Naive thymus-derived CD4-positive, alpha-beta T cell (primary cell): ENCODE data around the gene HACD2. TPM values are rescaled to one million over a fixed set of nuclear protein-coding genes. Genes with fewer than 3 reads are reported as not detected.

Source experiments
- ATAC-seq: fragments of 150-1000 bp; cut with Tn5 transposase; 2 replicates; pipeline ENCODE4 v1.10.0; 2021; ENCODE audit warnings: mild to moderate bottlenecking, moderate library complexity
- CTCF ChIA-PET: fragments of 350-600 bp; sonication (Branson Sonifier 250); formaldehyde crosslinking; loops from one replicate; lab custom pipeline; 2021; ENCODE audit warnings: antibody characterized with exemption; lab: Charles Lee
- POLR2A ChIA-PET: fragments of 350-600 bp; sonication (Branson Sonifier 250); formaldehyde crosslinking; loops from one replicate; lab custom pipeline; 2021; ENCODE audit warnings: antibody characterized with exemption, inconsistent platforms; lab: Charles Lee
- DNase-seq, 9 donors: peaks; one replicate each; pipeline versions ENCODE4 v3.0.0 to v3.0.0-alpha.2; 2020 to 2022; ENCODE audit warnings: mixed read lengths in 1 of 9
- H3K27ac ChIP-seq: one replicate; pipeline ENCODE4 v1.7.0; 2013; ENCODE audit warnings: mild to moderate bottlenecking, low read depth, low read length, moderate library complexity
- H3K27me3 ChIP-seq, 2 donors: one replicate each; pipeline ENCODE4 v1.7.0; 2013; ENCODE audit warnings: low read length in 2 of 2, mild to moderate bottlenecking in 2 of 2, moderate library complexity in 2 of 2; ENCODE audit not compliant: control insufficient read depth in 2 of 2, insufficient read depth in 2 of 2
- H3K36me3 ChIP-seq, 3 experiments: 1 replicate in 2 of 3; 2 replicates in 1 of 3; pipeline ENCODE4 v1.7.0; 2013; ENCODE audit warnings: low read length in 3 of 3, mild to moderate bottlenecking in 3 of 3, moderate library complexity in 1 of 3; ENCODE audit not compliant: insufficient read depth in 3 of 3, control insufficient read depth in 2 of 3
- H3K4me1 ChIP-seq, 2 donors: one replicate each; pipeline ENCODE4 v1.7.0; 2013; ENCODE audit warnings: low read length in 2 of 2, mild to moderate bottlenecking in 2 of 2, moderate library complexity in 1 of 2; ENCODE audit not compliant: control insufficient read depth in 2 of 2, insufficient read depth in 2 of 2
- H3K4me3 ChIP-seq: 2 replicates; pipeline ENCODE4 v1.7.0; 2013; ENCODE audit warnings: mild to moderate bottlenecking, low read length
- H3K9me3 ChIP-seq, 3 experiments: 1 replicate in 2 of 3; 2 replicates in 1 of 3; pipeline ENCODE4 v1.7.0; 2013; ENCODE audit warnings: low read length in 3 of 3; ENCODE audit not compliant: control insufficient read depth in 2 of 3
- H3K27ac Mint-ChIP-seq, 9 donors: one replicate each; pipeline ENCODE4 v1.8.0; 2020 to 2022; ENCODE audit warnings: mixed read lengths in 9 of 9, mild to moderate bottlenecking in 8 of 9, moderate library complexity in 5 of 9, inconsistent platforms in 2 of 9
- H3K27me3 Mint-ChIP-seq, 5 donors: one replicate each; pipeline ENCODE4 v1.8.0; 2021 to 2022; ENCODE audit warnings: mixed read lengths in 5 of 5, mild to moderate bottlenecking in 1 of 5
- H3K36me3 Mint-ChIP-seq, 5 donors: one replicate each; pipeline ENCODE4 v1.8.0; 2020 to 2022; ENCODE audit warnings: mixed read lengths in 5 of 5, mild to moderate bottlenecking in 3 of 5, inconsistent platforms in 1 of 5
- H3K4me1 Mint-ChIP-seq, 7 donors: one replicate each; pipeline ENCODE4 v1.8.0; 2020 to 2022; ENCODE audit warnings: mixed read lengths in 7 of 7, mild to moderate bottlenecking in 3 of 7, inconsistent platforms in 1 of 7
- H3K4me3 Mint-ChIP-seq, 10 donors: one replicate each; pipeline ENCODE4 v1.8.0; 2020 to 2022; ENCODE audit warnings: mild to moderate bottlenecking in 10 of 10, mixed read lengths in 10 of 10, moderate library complexity in 6 of 10, inconsistent platforms in 2 of 10
- H3K9me3 Mint-ChIP-seq, 11 donors: one replicate each; pipeline ENCODE4 v1.8.0; 2020 to 2022; ENCODE audit warnings: mixed read lengths in 11 of 11, mild to moderate bottlenecking in 4 of 11, inconsistent platforms in 1 of 11, moderate library complexity in 1 of 11
- intact Hi-C, 2 donors: fragments of 100-400 bp; cut with micrococcal nuclease; formaldehyde crosslinking; loops; one replicate each; pipeline ENCODE4 v1.15.1; 2023
- polyA plus RNA-seq, 2 donors: library from polyadenylated mRNA; unstranded; fragments of 300-500 nt; fragmentation: Illumina TruSeq; gene quantifications; one replicate each; pipeline ENCODE4 v1.2.3, GENCODE V29; 2021
- total RNA-seq, 6 experiments: library from RNA in 5 of 6; stranded (reverse) in 5 of 6; gene quantifications; 1 replicate in 5 of 6; 2 replicates in 1 of 6; pipeline ENCODE4 v1.2.3 and lab custom pipeline; 2021 to 2026

HACD2 gene
- total and polyA plus RNA-seq, 7 experiments from 2014 or later = 14.7 to 28.3 (median 19.8) TPM

DNA sequence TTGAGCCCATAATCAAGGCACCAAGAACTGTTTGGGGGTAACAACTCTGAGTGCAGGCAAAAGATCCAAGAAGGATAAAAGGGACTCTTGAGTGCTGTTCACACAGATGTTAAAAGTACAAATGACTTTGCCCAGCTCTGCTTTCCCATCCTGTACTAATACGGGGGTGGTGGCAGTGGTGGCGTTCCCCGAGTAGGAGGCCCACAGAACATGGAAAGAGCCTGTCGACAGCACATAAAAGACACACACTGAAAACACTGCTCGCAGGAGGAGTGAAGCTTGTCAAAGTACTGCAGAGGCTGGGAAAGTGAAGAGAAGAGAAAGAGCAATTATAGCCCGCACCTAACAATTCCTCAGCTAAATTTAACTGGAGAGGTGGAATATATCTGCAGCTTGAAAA, 40.9 kb downstream of the HACD2 start:
- ChIA-PET POLR2A (no interaction called here), CTCF (interaction anchor here (0.7 kb wide), 1 partner anchor 15 kb away, joined by 3 read pairs; no protein-coding TSS in a partner anchor)
- H3K4me1 ChIP-seq = no peaks in the 10 kb centered on the region
- no peaks in the 10 kb centered on the region for H3K27me3 ChIP-seq
- no peaks in the 10 kb centered on the region for H3K9me3 ChIP-seq
- peaks cover 0 to 20% (median 3%) of the 10 kb centered on the region in 7 donors for H3K4me1 Mint-ChIP-seq
- H3K36me3 Mint-ChIP-seq = peaks cover 0 to 34% (median 7%) of the 10 kb centered on the region in 5 donors
- no peaks in the 10 kb centered on the region for H3K36me3 ChIP-seq
- peak overlapping the region in 3 of 9 donors; percentile 23 to 40 (median 32) for H3K27ac Mint-ChIP-seq
- H3K9me3 Mint-ChIP-seq = no peaks in the 10 kb centered on the region
- H3K4me3 ChIP-seq = no peak overlapping the region
- no peak overlapping the region for H3K27ac ChIP-seq
- no peaks in the 10 kb centered on the region for H3K27me3 Mint-ChIP-seq
- H3K4me3 Mint-ChIP-seq = no peak overlapping the region
- no peak for ATAC-seq
- no peak for DNase-seq
- intact Hi-C loops = no loop called here

GRCh38 chr3:123540285-123540684, 44.6 kb downstream of the HACD2 start:
- Mint-ChIP-seq H3K36me3 (peaks cover 0 to 24% (median 7%) of the 10 kb centered on the region in 5 donors), H3K27me3 (no peaks in the 10 kb centered on the region), H3K4me1 (peaks cover 0 to 30% (median 7%) of the 10 kb centered on the region in 7 donors), H3K9me3 (no peaks in the 10 kb centered on the region), H3K4me3 (no peak overlapping the region), H3K27ac (peak overlapping the region in 2 of 9 donors; percentile 25 to 46)
- POLR2A ChIA-PET = no interaction called here
- DNase-seq (no peak), ATAC-seq (no peak)
- intact Hi-C loops = no loop called here
- no peak overlapping the region for H3K4me3 ChIP-seq
- no peaks in the 10 kb centered on the region for H3K9me3 ChIP-seq
- CTCF ChIA-PET = interaction anchor here (0.7 kb wide), 1 partner anchor 133 kb away, joined by 4 read pairs; no protein-coding TSS in a partner anchor
- no peaks in the 10 kb centered on the region for H3K36me3 ChIP-seq
- no peak overlapping the region for H3K27ac ChIP-seq
- no peaks in the 10 kb centered on the region for H3K4me1 ChIP-seq
- H3K27me3 ChIP-seq = no peaks in the 10 kb centered on the region

GRCh38 chr3:123536153-123536895, 48.5 kb downstream of the HACD2 start:
- Mint-ChIP-seq H3K27me3 (no peaks in the 10 kb centered on the region), H3K36me3 (peaks cover 0 to 22% (median 3%) of the 10 kb centered on the region in 5 donors)

DNA sequence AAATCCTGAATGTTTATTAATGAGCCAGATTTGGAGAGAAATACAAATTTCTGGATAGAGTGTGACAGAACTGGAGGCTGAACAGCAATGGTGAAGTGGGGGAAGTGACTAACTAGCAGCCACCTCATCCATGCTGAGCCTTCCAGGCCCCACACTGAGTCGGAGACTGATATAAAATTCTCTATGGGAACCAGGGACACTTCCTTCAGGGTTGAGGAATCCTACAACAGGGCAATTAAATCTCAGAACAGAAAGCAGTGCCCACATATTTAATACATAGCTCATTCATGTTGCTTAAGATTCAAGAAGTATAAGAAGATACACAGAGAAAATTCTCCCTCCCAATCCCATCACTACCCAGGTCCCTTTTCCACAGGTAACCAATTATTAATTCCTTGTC, 49.3 kb downstream of the HACD2 start:
- H3K27ac Mint-ChIP-seq = no peak overlapping the region
- POLR2A ChIA-PET = no interaction called here
- CTCF ChIA-PET = interaction anchor here (0.7 kb wide), 1 partner anchor 23 kb away, joined by 3 read pairs; no protein-coding TSS in a partner anchor
- H3K27me3 Mint-ChIP-seq = no peaks in the 10 kb centered on the region
- H3K9me3 Mint-ChIP-seq = no peaks in the 10 kb centered on the region
- H3K36me3 ChIP-seq = no peaks in the 10 kb centered on the region
- DNase-seq = no peak
- H3K9me3 ChIP-seq = no peaks in the 10 kb centered on the region
- peaks cover 0 to 23% (median 7%) of the 10 kb centered on the region in 7 donors for H3K4me1 Mint-ChIP-seq
- ATAC-seq = no peak
- H3K4me3 Mint-ChIP-seq = no peak overlapping the region
- no peak overlapping the region for H3K27ac ChIP-seq
- H3K4me3 ChIP-seq = no peak overlapping the region
- no peaks in the 10 kb centered on the region for H3K27me3 ChIP-seq
- no peaks in the 10 kb centered on the region for H3K4me1 ChIP-seq
- intact Hi-C loops = no loop called here
- H3K36me3 Mint-ChIP-seq = peaks cover 0 to 19% (median 3%) of the 10 kb centered on the region in 5 donors

More at GRCh38 chr3:123536153-123536895, 48.5 kb downstream of the HACD2 start:
- POLR2A ChIA-PET = no interaction called here
- Mint-ChIP-seq H3K9me3 (no peaks in the 10 kb centered on the region), H3K4me3 (no peak overlapping the region), H3K27ac (peak overlapping the region in 1 of 9 donors; percentile 59), H3K4me1 (peaks cover 0 to 24% (median 9%) of the 10 kb centered on the region in 7 donors)
- H3K27ac ChIP-seq = no peak overlapping the region
- DNase-seq (no peak), ATAC-seq (no peak)
- H3K27me3 ChIP-seq = no peaks in the 10 kb centered on the region
- no peaks in the 10 kb centered on the region for H3K36me3 ChIP-seq
- no peak overlapping the region for H3K4me3 ChIP-seq
- intact Hi-C loops = no loop called here
- H3K4me1 ChIP-seq = no peaks in the 10 kb centered on the region
- H3K9me3 ChIP-seq = no peaks in the 10 kb centered on the region
- CTCF ChIA-PET = interaction anchor here (0.6 kb wide), 1 partner anchor 15 kb away, joined by 4 read pairs; no protein-coding TSS in a partner anchor

DNA sequence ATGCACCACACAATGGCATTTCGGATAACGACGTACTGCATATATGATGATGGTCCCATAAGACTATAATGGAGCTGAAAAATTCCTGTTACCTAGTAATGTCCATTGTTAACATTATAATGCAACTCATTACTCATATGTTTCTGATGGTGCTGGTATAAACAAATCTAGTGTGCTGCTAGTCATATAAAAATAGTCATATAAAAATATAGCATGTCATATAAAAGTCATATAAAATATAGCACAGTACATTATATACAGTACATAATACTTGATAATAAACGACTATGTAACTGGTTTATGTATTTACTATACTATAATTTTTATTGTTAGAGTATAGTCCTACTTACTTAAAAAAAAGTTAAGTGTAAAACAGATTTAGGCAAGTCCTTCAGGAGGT, 50.6 kb downstream of the HACD2 start:
- ChIA-PET POLR2A (no interaction called here), CTCF (no interaction called here)
- no peak overlapping the region for H3K4me3 ChIP-seq
- Mint-ChIP-seq H3K27me3 (no peaks in the 10 kb centered on the region), H3K4me1 (peaks cover 0 to 16% (median 0%) of the 10 kb centered on the region in 7 donors), H3K9me3 (no peaks in the 10 kb centered on the region), H3K27ac (no peak overlapping the region), H3K36me3 (peaks cover 0 to 16% (median 0%) of the 10 kb centered on the region in 5 donors), H3K4me3 (no peak overlapping the region)
- no peaks in the 10 kb centered on the region for H3K9me3 ChIP-seq
- no peaks in the 10 kb centered on the region for H3K4me1 ChIP-seq
- ATAC-seq (no peak), DNase-seq (no peak)
- H3K36me3 ChIP-seq = no peaks in the 10 kb centered on the region
- H3K27ac ChIP-seq = no peak overlapping the region
- H3K27me3 ChIP-seq = no peaks in the 10 kb centered on the region
- intact Hi-C loops = no loop called here

DNA sequence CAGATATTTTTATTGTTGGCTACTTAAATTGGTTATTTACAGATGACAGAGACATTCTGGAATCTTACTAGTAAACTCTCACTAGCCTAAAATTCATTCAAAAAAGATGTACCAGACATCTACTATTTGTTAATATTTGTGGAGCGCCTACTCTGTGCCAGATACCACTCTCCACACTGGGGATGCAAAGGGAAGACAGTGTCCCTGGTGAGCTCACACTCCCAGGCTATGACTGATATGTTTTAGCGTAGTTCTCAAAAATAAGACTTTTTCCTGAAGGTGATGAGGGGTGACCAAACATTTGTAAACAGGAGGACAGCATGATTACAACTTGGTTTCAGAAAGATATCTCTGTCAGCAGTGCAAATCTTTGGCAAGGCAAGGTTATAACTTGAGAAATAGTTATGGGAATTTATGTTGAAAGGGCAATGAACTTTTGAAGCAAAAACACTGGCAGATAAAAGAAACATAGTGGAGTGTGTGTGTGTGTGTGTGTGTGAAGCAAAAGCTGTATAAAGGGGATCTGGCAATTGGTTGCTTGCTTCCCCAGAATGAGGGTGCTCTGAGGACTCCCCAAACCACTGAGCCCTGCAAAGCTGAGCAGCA, 51.2 kb downstream of the HACD2 start:
- no peak overlapping the region for H3K27ac Mint-ChIP-seq
- intact Hi-C loops = no loop called here
- H3K9me3 Mint-ChIP-seq = no peaks in the 10 kb centered on the region
- H3K4me3 Mint-ChIP-seq = no peak overlapping the region
- ChIA-PET CTCF (no interaction called here), POLR2A (no interaction called here)
- Histone ChIP-seq H3K27me3 (no peaks in the 10 kb centered on the region), H3K4me1 (no peaks in the 10 kb centered on the region), H3K4me3 (no peak overlapping the region), H3K9me3 (no peaks in the 10 kb centered on the region), H3K27ac (no peak overlapping the region), H3K36me3 (no peaks in the 10 kb centered on the region)
- DNase-seq (no peak), ATAC-seq (no peak)
- H3K36me3 Mint-ChIP-seq = peaks cover 0 to 16% (median 0%) of the 10 kb centered on the region in 5 donors
- no peaks in the 10 kb centered on the region for H3K27me3 Mint-ChIP-seq
- peaks cover 0 to 16% (median 0%) of the 10 kb centered on the region in 7 donors for H3K4me1 Mint-ChIP-seq
